ENCODE measurements around the gene ASMT. TPM values are rescaled to one million over a fixed set of nuclear protein-coding genes. Genes with fewer than 3 reads are reported as not detected.

ASMT gene
- total and polyA plus RNA-seq, 7 donors: 0.14 to 0.99 TPM; not detected in 5

- no peak for TF ChIP-seq CTCF (IDR thresholded peaks at IDR 0.05)
- H3K36me3 ChIP-seq (ENCODE audit: insufficient read depth in 1 of 2, low read depth in 1 of 2): peaks cover 14 to 75% of the 10 kb centered on the region in 2 donors
- ATAC-seq: no peak
- H3K27me3 ChIP-seq (ENCODE audit: insufficient read depth in 3 of 3, low read length in 2 of 3): no peaks in the 10 kb centered on the region
- intact Hi-C loops (cut with DNase I): no loop called here
- H3K4me3 ChIP-seq: no peak overlapping the region
- peaks cover 4% of the 10 kb centered on the region for H3K9me3 ChIP-seq
- H3K27ac ChIP-seq: no peak overlapping the region
- WGBS, 3 donors: 97 to 98% (median 98%) methylated on average over 52 of the region's 52 CpGs
- DNase-seq: no peak
- no peaks in the 10 kb centered on the region for H3K4me1 ChIP-seq
These were observed 14.3 kb upstream of the ASMT start for GRCh38 chrX:1600406-1601050.

GRCh38 chrX:1601051-1601767 is 13.7 kb upstream of the ASMT start:
- H3K27me3 ChIP-seq (ENCODE audit: insufficient read depth in 3 of 3, low read length in 2 of 3): no peaks in the 10 kb centered on the region
- 97 to 98% (median 98%) methylated on average over 51 to 58 of the region's 58 CpGs for WGBS, 3 donors
- intact Hi-C loops (cut with DNase I): no loop called here
- no peak overlapping the region for H3K4me3 ChIP-seq
- TF ChIP-seq CTCF (IDR thresholded peaks at IDR 0.05): no peak
- peaks cover 14 to 68% of the 10 kb centered on the region in 2 donors for H3K36me3 ChIP-seq (ENCODE audit: insufficient read depth in 1 of 2, low read depth in 1 of 2)
- ATAC-seq (no peak), DNase-seq (no peak)
- H3K4me1 ChIP-seq: no peaks in the 10 kb centered on the region
- no peak overlapping the region for H3K27ac ChIP-seq
- peaks cover 4% of the 10 kb centered on the region for H3K9me3 ChIP-seq

- H3K9me3 ChIP-seq: peaks cover 4% of the 10 kb centered on the region
These were observed 13.1 kb upstream of the ASMT start for GRCh38 chrX:1601768-1602085.

GRCh38 chrX:1602299-1602698 is 12.6 kb upstream of the ASMT start:
- TF ChIP-seq CTCF (IDR thresholded peaks at IDR 0.05): no peak
- Histone ChIP-seq H3K4me3 (no peak overlapping the region), H3K27ac (no peak overlapping the region), H3K36me3 (ENCODE audit: insufficient read depth in 1 of 2, low read depth in 1 of 2) (peaks cover 14 to 59% of the 10 kb centered on the region in 2 donors), H3K4me1 (no peaks in the 10 kb centered on the region), H3K9me3 (peaks cover 4% of the 10 kb centered on the region), H3K27me3 (ENCODE audit: insufficient read depth in 3 of 3, low read length in 2 of 3) (no peaks in the 10 kb centered on the region)
- ATAC-seq: no peak
- 63 to 80% (median 63%) methylated on average over 12 of the region's 12 CpGs for WGBS, 3 donors
- DNase-seq: no peak
- intact Hi-C loops (cut with DNase I): no loop called here

More at GRCh38 chrX:1601768-1602085, 13.1 kb upstream of the ASMT start:
- no peak for TF ChIP-seq CTCF (IDR thresholded peaks at IDR 0.05)
- 90 to 93% (median 90%) methylated on average over 15 of the region's 15 CpGs for WGBS, 3 donors
- Histone ChIP-seq H3K4me3 (no peak overlapping the region), H3K36me3 (ENCODE audit: insufficient read depth in 1 of 2, low read depth in 1 of 2) (peaks cover 14 to 65% of the 10 kb centered on the region in 2 donors), H3K27ac (no peak overlapping the region), H3K4me1 (no peaks in the 10 kb centered on the region), H3K27me3 (ENCODE audit: insufficient read depth in 3 of 3, low read length in 2 of 3) (no peaks in the 10 kb centered on the region)
- DNase-seq (no peak), ATAC-seq (no peak)
- intact Hi-C loops (cut with DNase I): no loop called here

Measured in psoas muscle (tissue), 8 donors.